Measurements from ENCODE around the gene LIX1.

LIX1 gene

DNA sequence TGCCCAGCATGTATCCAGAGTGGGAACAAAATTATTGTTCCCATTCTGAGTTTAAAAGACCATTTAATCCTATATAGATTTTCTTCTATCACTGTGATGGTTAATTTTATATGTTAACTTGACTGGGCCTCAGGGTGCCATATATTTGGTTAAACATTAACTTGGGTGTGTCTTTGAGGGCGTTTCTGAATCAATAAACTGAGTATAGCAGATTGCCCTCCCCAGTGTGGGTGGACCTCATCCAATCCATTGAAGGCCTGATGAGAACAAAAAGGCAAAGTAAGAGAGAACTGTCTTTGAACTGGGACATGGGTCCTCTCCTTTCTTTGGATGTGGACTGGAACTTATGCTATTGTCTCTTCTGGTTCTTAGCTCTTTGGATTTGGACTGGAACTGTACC, 23.3 kb upstream of the LIX1 start:
- peaks cover 13% of the 10 kb centered on the region for H3K4me1 ChIP-seq (ENCODE audit: insufficient read depth, low read length, severe bottlenecking)
- no peaks in the 10 kb centered on the region for H3K9me2 ChIP-seq (ENCODE audit: low read depth, low read length)
- no peak for TF ChIP-seq EZH2 (IDR thresholded peaks at IDR 0.05; ENCODE audit: borderline replicate concordance, low read length)
- TF ChIP-seq, protein P1, sequence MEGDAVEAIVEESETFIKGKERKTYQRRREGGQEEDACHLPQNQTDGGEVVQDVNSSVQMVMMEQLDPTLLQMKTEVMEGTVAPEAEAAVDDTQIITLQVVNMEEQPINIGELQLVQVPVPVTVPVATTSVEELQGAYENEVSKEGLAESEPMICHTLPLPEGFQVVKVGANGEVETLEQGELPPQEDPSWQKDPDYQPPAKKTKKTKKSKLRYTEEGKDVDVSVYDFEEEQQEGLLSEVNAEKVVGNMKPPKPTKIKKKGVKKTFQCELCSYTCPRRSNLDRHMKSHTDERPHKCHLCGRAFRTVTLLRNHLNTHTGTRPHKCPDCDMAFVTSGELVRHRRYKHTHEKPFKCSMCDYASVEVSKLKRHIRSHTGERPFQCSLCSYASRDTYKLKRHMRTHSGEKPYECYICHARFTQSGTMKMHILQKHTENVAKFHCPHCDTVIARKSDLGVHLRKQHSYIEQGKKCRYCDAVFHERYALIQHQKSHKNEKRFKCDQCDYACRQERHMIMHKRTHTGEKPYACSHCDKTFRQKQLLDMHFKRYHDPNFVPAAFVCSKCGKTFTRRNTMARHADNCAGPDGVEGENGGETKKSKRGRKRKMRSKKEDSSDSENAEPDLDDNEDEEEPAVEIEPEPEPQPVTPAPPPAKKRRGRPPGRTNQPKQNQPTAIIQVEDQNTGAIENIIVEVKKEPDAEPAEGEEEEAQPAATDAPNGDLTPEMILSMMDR (IDR thresholded peaks at IDR 0.05; ENCODE audit: low read length) = no peak
- no peaks in the 10 kb centered on the region for H3K27me3 ChIP-seq (ENCODE audit: insufficient read depth, low read length)
- H3F3A ChIP-seq (ENCODE audit: insufficient read depth, low read length) = peaks cover 8% of the 10 kb centered on the region; the same call in 1 of the 2 replicates
- no peak overlapping the region for H3K4me3 ChIP-seq (ENCODE audit: low read depth, low read length, poor library complexity, severe bottlenecking)
- no peak overlapping the region for H2AFZ ChIP-seq (ENCODE audit: low read length)
- H3K9me3 ChIP-seq (ENCODE audit: low read length) = no peaks in the 10 kb centered on the region
- H4K20me1 ChIP-seq (ENCODE audit: insufficient read depth, low read length) = no peaks in the 10 kb centered on the region
- H3K27ac ChIP-seq (ENCODE audit: low read depth, low read length, poor library complexity, severe bottlenecking) = no peak overlapping the region
- H3K9ac ChIP-seq (ENCODE audit: low read length) = no peak overlapping the region
- H3K36me3 ChIP-seq (ENCODE audit: insufficient read depth, low read length) = peaks cover 87% of the 10 kb centered on the region
- H3K4me2 ChIP-seq (ENCODE audit: low read length) = no peak overlapping the region
- no peaks in the 10 kb centered on the region for H3K79me2 ChIP-seq (ENCODE audit: insufficient read depth, low read length)

DNA sequence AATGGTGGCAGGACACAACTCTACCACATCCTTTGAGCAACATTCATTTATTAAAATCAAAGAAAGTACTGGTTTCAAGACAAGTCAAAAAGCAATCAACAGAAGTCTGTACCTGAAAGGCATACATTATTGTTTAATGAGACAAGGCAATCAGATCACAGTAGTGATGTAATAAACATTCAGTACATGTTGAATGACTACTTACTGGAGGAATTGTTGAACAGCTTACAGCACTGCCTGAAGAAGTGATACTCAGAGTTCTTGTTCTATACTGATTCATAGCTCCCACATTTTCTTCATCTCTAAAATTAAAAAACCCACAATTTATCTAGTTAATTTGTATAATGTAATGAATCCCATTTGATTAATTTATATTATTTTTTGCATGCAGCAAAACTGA, 22.4 kb upstream of the LIX1 start:
- H3K4me3 ChIP-seq (ENCODE audit: low read depth, low read length, poor library complexity, severe bottlenecking) = no peak overlapping the region
- no peak for TF ChIP-seq EZH2 (IDR thresholded peaks at IDR 0.05; ENCODE audit: borderline replicate concordance, low read length)
- TF ChIP-seq, protein P1 (IDR thresholded peaks at IDR 0.05; ENCODE audit: low read length) = no peak
- no peaks in the 10 kb centered on the region for H3K9me2 ChIP-seq (ENCODE audit: low read depth, low read length)
- H3K9ac ChIP-seq (ENCODE audit: low read length) = no peak overlapping the region
- H3K4me1 ChIP-seq (ENCODE audit: insufficient read depth, low read length, severe bottlenecking) = peaks cover 13% of the 10 kb centered on the region
- H3K79me2 ChIP-seq (ENCODE audit: insufficient read depth, low read length) = no peaks in the 10 kb centered on the region
- no peaks in the 10 kb centered on the region for H4K20me1 ChIP-seq (ENCODE audit: insufficient read depth, low read length)
- no peak overlapping the region for H3K27ac ChIP-seq (ENCODE audit: low read depth, low read length, poor library complexity, severe bottlenecking)
- no peaks in the 10 kb centered on the region for H3K27me3 ChIP-seq (ENCODE audit: insufficient read depth, low read length)
- H3K4me2 ChIP-seq (ENCODE audit: low read length) = no peak overlapping the region
- H3F3A ChIP-seq (ENCODE audit: insufficient read depth, low read length) = peaks cover 8% of the 10 kb centered on the region; the same call in 1 of the 2 replicates
- no peaks in the 10 kb centered on the region for H3K9me3 ChIP-seq (ENCODE audit: low read length)
- H3K36me3 ChIP-seq (ENCODE audit: insufficient read depth, low read length) = peaks cover 86% of the 10 kb centered on the region
- no peak overlapping the region for H2AFZ ChIP-seq (ENCODE audit: low read length)

DNA sequence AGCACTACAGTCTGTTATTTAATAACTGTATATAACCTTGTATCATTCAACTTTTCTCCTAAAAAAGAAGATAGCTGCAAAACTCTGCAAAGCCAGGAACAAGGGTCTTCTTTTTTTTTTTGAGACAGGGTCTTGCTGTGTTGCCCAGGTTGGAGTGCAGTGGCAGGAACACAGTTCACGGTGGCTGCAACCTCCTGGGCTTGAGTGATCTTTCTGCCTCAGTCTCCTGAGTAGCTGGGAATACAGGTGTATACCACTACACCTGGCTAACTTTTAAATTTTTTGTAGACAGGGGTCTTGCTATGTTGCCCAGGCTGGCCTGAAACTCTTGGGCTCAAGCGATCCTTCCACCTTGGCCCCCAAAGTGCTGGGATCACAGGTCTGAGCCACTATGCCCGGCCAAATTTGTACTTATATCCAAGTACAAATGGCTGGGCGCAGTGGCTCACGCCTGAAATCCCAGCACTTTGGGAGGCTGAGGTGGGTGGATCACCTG, 21.4 kb upstream of the LIX1 start:
- Histone ChIP-seq H3K4me3 (ENCODE audit: low read depth, low read length, poor library complexity, severe bottlenecking) (no peak overlapping the region), H3K9me3 (ENCODE audit: low read length) (no peaks in the 10 kb centered on the region), H3K79me2 (ENCODE audit: insufficient read depth, low read length) (no peaks in the 10 kb centered on the region), H2AFZ (ENCODE audit: low read length) (no peak overlapping the region), H3K9ac (ENCODE audit: low read length) (no peak overlapping the region), H3F3A (ENCODE audit: insufficient read depth, low read length) (peaks cover 8% of the 10 kb centered on the region; the same call in 1 of the 2 replicates), H4K20me1 (ENCODE audit: insufficient read depth, low read length) (no peaks in the 10 kb centered on the region), H3K4me2 (ENCODE audit: low read length) (no peak overlapping the region), H3K36me3 (ENCODE audit: insufficient read depth, low read length) (peaks cover 80% of the 10 kb centered on the region), H3K9me2 (ENCODE audit: low read depth, low read length) (no peaks in the 10 kb centered on the region), H3K27me3 (ENCODE audit: insufficient read depth, low read length) (no peaks in the 10 kb centered on the region), H3K27ac (ENCODE audit: low read depth, low read length, poor library complexity, severe bottlenecking) (no peak overlapping the region), H3K4me1 (ENCODE audit: insufficient read depth, low read length, severe bottlenecking) (peaks cover 13% of the 10 kb centered on the region)
- TF ChIP-seq EZH2 (IDR thresholded peaks at IDR 0.05; ENCODE audit: borderline replicate concordance, low read length) = no peak
- TF ChIP-seq, protein P1 (IDR thresholded peaks at IDR 0.05; ENCODE audit: low read length) = no peak

Data from OCI-LY1 (cell line).